Lower leg skin (tissue), 3 donors: ENCODE results near the gene HMGCL.

ENCODE experiments used
- CTCF ChIP-seq, 3 donors: fragments of 450-650 bp; IDR thresholded peaks; one replicate each; pipeline ENCODE4 v1.5.1; 2016; ENCODE audit warnings: antibody characterized with exemption in 3 of 3, mild to moderate bottlenecking in 3 of 3, moderate library complexity in 2 of 3
- POLR2A ChIP-seq, 2 donors: fragments of 450-650 bp; IDR thresholded peaks; one replicate each; pipeline ENCODE4 v1.6.1; 2016 to 2017; ENCODE audit warnings: antibody characterized with exemption in 2 of 2, mild to moderate bottlenecking in 1 of 2, moderate library complexity in 1 of 2

GRCh38 chr1:23795676-23796465 is 29.4 kb downstream of the HMGCL start:
- no peak for TF ChIP-seq CTCF (IDR thresholded peaks at IDR 0.05)
- TF ChIP-seq POLR2A (IDR thresholded peaks at IDR 0.05) = no peak
